GM19043 (cell line): Measurements from ENCODE around the gene SPATS2L.
A peak's percentile ranks its signal among the peaks of the same experiment; 100 is the strongest.

Experiments used
- ATAC-seq: cut with Tn5 transposase; IDR thresholded peaks from one replicate; pipeline ENCODE4 v1.9.1; 2021; ENCODE audit warnings: low read depth; ENCODE audit not compliant: unreplicated experiment

The SPATS2L gene

DNA sequence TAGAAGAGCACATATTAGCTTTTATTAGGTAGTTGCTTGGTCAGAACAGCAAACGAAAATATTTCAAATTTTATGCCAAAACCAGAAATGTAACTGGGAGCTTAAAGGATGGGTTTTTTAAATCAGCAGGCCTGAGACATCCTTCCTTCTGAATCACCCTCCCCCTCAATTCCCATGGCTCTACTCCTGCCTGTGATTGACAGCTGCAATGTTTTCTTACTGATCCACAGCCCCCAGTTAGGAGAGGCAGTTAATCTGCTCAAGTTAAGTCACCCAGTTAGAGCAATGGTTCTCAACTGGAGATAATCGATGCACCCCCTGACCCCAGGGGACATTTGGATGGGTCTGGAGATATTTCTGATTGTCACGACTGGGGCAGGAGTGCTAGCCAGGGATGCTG lies 178.4 kb downstream of the SPATS2L start:
- ATAC-seq, result no peak

DNA sequence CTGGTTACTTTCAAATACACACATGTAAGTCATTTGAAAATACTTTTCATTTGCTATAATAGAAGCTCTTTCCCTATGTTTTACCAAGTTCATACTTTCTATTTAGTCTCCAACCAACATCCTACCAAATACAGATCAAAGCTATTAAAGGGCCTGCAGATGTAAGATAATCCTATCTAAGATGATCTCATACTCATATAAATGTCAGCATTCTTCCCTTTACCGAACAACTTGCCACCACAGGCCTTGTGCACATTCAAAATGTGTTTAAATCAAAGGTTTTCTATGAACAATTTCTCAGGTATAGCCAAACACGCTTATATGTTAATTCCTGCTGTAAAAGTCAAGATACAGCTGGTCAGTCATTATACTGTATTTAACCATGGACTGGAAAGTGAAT lies 180.0 kb downstream of the SPATS2L start:
- ATAC-seq, result no peak

DNA sequence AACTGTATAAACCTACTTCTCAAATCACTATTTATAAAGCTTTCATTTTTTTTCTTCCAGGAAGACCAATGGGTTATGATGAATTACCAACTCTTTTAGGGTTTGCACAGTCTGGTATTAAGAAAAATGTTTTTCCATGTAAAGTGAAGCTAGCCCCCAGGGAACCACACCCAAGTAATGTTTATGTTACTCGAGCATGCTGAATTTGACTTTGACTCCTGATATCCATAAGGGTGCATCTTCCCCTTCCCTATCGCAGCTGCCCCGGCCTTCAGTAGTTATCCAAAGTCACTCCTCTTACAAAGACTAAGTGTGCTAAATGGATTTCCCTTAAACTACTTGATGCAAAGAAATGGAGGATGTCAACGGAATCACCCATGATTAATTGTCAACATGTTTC lies 181.7 kb downstream of the SPATS2L start:
- no peak for ATAC-seq

DNA sequence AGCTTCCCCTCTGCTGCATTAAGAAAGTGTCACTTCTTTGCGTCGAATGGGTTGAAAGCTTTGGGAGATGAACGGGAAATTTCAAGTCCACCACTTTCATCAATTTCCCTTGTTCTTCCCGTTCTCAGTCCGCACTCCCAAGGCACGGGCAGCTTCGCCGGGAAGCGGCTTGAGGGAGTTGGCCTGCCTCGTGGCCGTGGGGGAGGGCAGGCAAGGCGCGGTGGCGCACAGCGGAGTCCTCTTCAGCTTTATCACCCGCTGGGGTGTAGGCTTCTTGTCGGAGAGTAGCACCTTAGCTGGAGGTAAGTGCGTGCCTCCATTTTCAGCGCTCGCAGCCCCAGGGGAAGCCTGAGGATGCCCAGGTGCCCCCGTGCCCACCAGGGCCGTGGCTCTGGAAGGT lies 183.5 kb downstream of the SPATS2L start:
- no peak for ATAC-seq

DNA sequence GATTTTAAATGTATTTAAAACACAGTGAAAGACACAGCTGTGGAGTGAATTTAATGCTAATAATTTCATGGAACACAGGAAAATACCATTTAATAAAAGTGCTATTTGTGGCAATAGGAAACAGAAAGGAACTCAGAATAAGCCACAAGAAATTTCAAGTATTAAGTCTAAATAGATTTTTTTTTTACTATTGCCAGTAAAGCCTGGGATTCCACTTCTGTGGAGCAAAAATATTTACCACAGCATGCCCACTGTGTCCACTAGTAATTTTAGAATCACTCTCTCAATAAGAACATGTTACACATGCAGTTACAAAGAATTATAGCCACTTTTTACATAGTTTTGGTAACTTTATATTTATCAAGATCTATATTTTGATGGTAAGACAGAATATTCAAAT lies 186.2 kb downstream of the SPATS2L start:
- no peak for ATAC-seq

DNA sequence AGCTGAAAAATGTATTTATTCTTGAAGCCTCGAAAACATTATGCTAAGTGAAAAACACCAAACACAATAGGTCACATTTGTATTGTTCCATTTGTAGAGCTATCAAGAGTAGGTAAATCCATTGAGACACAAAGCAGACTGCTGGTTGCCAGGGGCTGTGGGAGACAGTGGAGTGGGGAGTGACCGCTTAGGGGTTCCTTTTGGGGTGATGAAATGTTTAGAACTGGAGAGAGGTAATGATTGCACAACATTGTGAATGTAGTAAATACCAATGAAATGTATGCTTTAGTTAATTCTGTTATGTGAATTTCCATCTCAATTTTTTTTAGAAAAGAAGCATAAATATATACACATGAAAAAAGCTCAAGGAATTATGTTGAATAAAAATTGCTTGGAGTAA lies 187.6 kb downstream of the SPATS2L start:
- no peak for ATAC-seq

DNA sequence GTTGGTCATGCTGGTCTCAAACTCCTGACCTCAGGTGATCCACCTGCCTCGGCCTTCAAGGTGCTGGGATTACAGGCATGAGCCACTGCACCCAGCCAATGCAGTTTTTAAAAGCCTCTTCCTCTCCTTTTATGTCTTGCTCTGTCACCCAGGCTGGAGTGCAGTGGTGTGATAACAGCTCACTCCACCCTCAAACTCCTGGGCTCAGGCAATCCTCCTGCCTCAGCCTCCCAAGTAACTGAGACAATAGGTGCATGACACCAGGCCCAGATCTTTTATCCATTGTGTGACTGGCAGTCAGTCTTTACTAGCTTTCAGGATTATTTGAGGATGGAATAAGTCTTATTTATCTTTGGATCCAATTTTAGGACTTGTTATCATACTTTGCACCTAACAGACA lies 190.2 kb downstream of the SPATS2L start:
- no peak for ATAC-seq

DNA sequence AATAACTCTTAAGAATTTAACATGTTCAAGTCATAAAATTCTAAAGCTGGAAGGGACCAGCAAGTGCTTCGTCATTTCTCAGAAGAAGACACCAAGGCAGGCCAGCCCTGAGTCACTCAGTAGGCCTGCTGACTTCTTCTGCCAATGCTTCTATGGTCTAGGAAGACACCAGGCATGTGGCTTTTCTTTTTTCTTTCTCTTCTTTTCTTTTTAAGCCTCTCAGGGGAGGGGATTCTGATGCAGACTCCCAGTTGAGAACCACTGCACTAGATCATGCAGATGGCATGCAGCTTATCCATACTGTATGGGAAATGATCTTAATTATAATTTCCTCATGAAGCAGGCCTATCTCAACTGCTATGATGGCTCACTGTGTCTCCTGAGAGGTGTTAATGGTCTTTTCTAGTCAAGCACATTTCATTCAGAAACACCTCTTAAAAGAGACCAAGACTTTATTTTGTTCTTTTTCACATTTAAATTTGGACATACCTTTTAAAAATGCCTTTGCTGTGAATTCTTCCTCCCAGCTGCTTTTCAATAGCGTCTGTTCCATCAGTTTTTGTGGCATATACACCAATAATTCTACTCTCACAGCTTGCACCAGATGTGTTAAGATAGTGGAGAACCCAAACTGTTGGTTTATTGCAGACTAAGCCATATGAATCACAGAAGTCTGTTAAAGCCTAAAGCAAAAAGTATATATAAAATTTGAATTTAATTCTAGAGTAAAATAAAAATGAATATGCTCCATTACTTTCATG lies 192.1 kb downstream of the SPATS2L start:
- no peak for ATAC-seq

DNA sequence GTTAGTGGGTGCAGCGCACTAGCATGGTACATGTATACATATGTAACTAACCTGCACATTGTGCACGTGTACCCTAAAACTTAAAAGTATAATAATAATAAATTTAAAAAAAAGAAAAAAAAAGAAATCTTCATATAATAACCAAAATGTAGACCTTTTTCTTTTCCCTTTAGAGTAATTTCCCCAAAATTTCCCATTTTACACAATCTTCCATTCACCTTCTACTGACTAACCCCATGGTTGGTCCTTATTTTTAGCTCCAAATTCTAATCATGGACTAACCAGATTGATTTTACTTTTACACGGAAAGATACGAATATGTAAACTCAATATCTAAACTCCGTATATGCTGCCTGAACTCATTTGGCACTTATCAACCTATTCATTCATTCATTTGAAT lies 195.7 kb downstream of the SPATS2L start:
- ATAC-seq, result no peak

DNA sequence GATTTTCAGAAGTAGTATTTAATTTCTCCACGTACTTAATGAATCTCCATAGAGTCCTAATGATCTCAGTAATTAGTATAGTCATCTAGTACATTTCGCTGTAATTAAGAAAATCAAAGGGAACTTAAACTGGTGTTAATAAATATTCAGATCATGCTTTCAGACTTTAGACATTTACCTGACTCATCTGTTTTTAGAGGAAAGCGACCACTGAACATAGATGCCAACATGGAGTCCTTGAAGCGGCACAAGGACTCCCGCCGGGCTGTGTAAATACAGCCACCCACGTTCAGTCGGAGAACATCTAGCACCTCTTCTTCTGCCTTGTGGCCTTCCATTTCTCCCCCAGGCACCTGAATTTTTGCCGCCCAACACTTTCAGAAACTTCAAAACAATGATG lies 200.2 kb downstream of the SPATS2L start:
- ATAC-seq, result no peak

DNA sequence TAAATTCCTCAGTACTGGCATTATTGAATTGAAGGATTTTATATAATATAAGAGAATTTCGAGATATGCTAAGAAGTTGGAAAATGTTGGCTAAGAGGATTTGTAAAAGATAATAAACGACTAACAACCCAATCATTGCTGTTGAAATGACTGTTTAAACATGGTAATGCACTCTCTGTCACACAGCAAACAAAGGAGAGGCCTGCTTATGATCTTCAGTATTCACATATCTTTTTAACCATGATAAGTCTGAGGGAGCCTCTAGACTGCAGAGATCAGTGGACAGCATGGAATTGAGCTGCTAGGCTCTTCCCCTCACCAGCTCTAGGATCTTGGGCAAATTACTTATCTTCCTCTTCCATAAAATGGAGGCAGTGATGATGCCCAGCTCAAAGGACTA lies 200.7 kb downstream of the SPATS2L start:
- no peak for ATAC-seq

DNA sequence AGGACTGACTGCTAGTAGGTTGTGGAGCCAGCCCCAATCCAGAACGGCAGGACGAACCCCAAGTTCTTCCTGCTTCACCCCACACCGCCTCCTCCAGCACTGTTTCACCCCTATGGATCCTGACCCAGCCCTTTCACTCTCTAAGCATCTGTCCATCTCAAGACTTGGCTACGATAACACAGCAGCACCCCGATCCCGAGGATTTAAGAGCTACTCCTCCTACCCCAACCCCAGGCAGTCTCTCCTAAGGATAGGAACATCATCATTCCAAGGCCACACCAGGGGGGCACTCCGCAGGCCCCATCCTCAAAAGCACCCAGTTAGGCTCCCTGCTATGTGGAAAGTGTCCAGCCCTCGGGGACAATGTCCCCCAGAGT lies 202.7 kb downstream of the SPATS2L start:
- no peak for ATAC-seq

DNA sequence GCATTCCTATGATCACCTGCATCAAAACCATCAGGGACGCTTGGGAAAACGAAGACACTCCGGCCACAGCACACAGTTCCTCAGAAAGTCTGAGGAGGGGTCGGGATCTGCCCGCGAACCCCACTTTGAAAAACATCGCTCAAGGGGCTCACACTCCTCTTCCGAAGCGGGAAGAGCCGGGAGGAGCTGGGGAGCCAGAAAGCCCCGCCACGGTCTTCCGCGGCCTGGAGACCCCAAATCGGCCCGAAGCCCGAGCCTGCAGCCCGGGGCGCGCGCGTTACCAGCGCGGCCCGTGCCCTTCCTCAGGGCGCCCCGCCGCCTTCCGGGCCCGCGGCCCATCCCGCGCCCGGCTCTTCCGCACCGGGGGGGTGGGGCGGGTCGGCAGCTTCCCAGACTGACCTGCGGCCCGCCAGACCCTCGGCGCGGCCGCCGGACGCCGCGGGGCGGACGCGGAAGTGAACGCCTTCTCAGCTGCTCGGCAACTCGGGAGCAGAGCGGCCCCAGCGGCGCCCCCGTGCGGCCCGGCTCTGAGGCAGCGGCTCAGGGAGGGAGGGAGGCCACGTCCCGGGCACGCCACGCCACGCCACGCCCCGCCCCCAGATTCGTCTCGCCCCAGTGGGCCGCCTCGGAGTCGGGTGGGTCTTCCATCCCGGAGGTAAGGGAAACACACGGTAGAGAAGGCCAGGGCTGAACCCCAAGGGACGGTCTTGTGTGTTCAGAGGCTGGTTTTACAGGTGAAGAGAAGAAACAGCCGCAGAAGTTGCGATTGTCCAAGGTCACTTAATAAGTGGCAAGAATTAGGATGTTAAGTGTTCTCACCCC lies 203.3 kb downstream of the SPATS2L start, which contains the start of gene KCTD18:
Gene KCTD18, minus strand, starts transcription at position 457 of the 822 bp plus-strand sequence. CDS start 3,052 bp downstream, outside the sequence.
- ATAC-seq, result peak; percentile 97

DNA sequence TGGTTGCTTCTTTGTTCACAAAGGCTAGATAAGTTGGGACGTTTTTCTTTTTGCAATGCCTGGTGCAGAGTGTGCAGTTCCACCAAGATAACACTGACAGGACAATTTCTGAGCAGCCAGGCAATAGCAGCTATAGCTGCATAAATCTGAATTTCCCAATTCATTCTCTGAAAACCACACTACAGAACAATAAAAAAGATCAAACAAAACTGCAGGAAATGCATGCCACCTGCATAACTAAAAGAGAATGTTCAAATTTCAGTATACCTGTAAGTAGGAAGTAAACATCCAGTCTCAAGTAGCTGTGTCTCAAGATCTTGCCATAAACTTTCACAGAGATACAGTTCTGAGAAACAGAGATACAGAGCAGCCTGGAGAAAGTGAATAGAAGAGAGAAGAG lies 208.7 kb downstream of the SPATS2L start:
- no peak for ATAC-seq

DNA sequence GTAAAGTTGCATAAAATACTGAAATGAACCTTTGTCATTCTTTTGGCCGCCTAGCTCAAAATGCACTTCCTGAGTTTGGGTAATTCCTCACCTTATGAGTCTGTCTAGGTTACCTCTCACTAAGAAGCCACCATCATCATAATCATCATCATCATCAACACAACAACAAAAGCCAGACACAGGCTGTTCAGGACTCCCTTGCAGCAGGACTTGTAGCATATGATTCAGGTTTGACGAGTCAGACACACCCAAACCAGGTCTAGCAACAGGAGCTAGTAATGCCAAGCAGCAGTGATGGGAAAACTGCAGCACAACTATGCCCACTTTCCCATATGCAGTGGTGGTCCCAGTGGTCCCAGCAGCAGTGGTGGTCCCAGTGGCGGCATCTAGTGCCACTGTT lies 216.7 kb downstream of the SPATS2L start:
- no peak for ATAC-seq

DNA sequence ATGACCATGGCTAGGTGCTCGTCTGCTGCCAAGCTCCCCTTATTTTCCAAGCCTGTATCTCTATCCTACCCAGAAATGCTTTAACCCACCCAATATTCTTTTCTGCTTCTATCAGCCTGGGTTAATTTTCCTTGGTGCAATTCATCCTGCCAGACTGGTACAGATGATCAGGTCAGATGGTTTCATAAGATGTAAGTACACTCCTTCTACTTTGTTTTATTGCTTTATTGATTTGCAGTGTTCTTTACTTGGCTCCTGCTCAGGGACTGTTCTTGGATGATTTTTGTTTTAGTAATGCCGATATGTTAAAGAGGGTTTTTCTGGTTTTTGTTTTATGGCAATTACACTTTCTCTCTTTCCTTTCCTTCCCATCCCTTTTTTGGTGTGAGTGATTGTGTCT lies 217.1 kb downstream of the SPATS2L start:
- ATAC-seq, result no peak

DNA sequence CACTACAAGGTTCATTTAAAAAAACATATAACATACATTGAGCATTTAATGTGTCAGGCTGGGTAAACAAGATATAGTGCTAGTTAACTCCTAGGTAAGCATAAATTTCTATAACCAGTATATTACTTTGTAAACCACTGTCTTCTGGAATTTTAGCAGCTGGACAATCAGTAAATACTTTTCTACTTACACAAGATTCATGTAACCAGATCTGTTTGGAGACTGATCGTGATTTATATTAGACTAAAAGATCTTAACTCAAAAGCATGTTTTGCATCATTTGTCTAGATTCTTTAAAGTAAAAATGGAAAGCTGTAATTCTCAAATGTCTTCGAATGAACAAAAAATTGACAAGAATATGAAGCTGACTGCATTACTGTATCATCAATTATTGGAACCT lies 218.6 kb downstream of the SPATS2L start:
- no peak for ATAC-seq

DNA sequence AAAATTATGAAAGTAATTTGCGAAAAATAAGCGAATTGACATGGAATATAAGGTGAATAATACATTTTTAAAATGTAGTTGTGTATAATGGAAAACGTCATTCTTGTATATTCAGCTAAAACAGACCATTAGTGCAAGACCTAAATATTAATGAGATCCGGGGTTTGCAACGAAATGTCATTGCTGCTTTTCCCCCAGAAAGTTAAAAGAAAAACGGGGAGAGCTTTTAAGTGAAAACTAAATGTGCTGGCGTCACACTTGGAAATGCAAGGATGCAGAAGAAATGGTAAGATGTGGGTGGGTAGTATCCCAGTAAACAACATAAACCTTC lies 219.0 kb downstream of the SPATS2L start:
- ATAC-seq, result no peak

DNA sequence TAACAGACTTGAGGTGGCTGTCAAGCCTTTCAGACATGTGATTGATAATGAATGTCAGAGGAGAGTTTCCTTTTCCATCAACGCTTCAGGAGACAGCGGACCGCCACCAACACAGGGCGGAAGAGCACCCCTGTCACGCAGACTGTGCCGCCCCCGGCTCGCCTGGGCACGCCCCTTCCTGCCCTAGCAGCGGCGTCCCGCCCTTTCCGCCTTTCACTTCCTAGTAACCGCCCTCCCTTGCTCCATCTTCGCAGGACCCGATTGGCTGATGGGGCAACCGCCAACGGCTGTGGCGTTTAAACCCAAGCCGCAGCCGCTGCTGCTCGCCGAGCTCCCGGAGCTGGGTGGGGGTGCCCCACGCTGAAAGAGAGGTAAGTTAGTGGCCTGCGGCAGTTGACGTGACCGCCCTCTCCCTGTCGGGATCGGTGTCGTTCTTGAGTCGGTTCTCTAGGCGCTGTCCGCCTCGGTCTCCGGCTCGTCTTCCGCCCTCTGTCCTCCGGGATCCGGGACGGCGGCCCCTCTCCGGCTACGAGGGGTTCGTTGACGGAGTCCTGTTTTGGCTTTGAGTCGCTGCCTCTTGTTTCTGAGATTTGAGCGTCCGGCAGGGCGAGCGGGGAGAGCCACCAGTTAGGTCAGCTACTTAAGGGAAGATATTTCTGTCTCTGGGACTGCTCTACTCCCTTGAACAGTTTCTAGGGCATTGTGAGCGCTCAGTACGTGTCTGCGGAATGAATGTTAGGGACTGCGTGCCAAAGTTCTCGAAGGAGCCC lies 219.6 kb downstream of the SPATS2L start, which contains the start of gene SGO2:
Gene SGO2, plus strand, starts transcription at position 326 of the 770 bp plus-strand sequence. CDS start 6,769 bp downstream, outside the sequence.
- ATAC-seq, result peak; percentile 99

DNA sequence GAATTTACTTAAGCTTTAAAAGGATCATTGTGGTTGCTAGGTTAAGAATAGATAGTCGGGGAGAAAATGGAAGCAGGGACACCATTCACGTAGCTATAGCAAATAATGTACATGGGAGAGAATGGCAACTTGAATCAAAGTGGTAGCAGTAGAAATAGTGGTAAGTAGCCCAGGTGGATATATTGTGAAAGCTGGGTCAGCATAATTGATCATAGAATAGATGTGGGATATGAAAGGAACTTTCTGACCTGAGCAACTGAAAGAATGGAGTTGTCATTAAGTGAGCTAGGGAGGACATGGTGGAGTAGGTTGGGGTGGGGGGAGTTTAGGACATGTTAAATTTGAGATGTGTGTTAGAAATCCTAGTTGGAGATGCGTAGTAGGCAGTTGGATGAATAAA lies 221.7 kb downstream of the SPATS2L start:
- no peak for ATAC-seq
